ENCODE data around the gene GGT6.

GGT6 gene

GRCh38 chr17:4588898-4589625, 28.7 kb upstream of the GGT6 start:
- no peak overlapping the region for H3K27ac ChIP-seq (ENCODE audit: low read depth, low read length)
- peaks cover 9% of the 10 kb centered on the region for H3K27me3 ChIP-seq (ENCODE audit: control insufficient read depth, insufficient read depth, low read length)
- no peak overlapping the region for H3K9ac ChIP-seq (ENCODE audit: low read length)
- no peaks in the 10 kb centered on the region for H3K4me1 ChIP-seq (ENCODE audit: control insufficient read depth, insufficient read depth, low read length)
- no peak overlapping the region for H3K4me3 ChIP-seq (ENCODE audit: low read length)
- no peaks in the 10 kb centered on the region for H3K36me3 ChIP-seq (ENCODE audit: control insufficient read depth, insufficient read depth, low read length)

GRCh38 chr17:4588391-4588790, 28.0 kb upstream of the GGT6 start:
- H3K4me3 ChIP-seq (ENCODE audit: low read length) = no peak overlapping the region
- no peak overlapping the region for H3K27ac ChIP-seq (ENCODE audit: low read depth, low read length)
- H3K4me1 ChIP-seq (ENCODE audit: control insufficient read depth, insufficient read depth, low read length) = no peaks in the 10 kb centered on the region
- no peak overlapping the region for H3K9ac ChIP-seq (ENCODE audit: low read length)
- H3K27me3 ChIP-seq (ENCODE audit: control insufficient read depth, insufficient read depth, low read length) = peaks cover 9% of the 10 kb centered on the region
- no peaks in the 10 kb centered on the region for H3K36me3 ChIP-seq (ENCODE audit: control insufficient read depth, insufficient read depth, low read length)

GRCh38 chr17:4587803-4588202, 27.4 kb upstream of the GGT6 start:
- Histone ChIP-seq H3K9ac (ENCODE audit: low read length) (no peak overlapping the region), H3K27ac (ENCODE audit: low read depth, low read length) (no peak overlapping the region), H3K27me3 (ENCODE audit: control insufficient read depth, insufficient read depth, low read length) (peaks cover 11% of the 10 kb centered on the region), H3K4me3 (ENCODE audit: low read length) (no peak overlapping the region), H3K36me3 (ENCODE audit: control insufficient read depth, insufficient read depth, low read length) (no peaks in the 10 kb centered on the region), H3K4me1 (ENCODE audit: control insufficient read depth, insufficient read depth, low read length) (no peaks in the 10 kb centered on the region)

GRCh38 chr17:4587195-4587594, 26.8 kb upstream of the GGT6 start:
- Histone ChIP-seq H3K27ac (ENCODE audit: low read depth, low read length) (no peak overlapping the region), H3K9ac (ENCODE audit: low read length) (no peak overlapping the region)

GRCh38 chr17:4586043-4586442, 25.7 kb upstream of the GGT6 start:
- H3K27me3 ChIP-seq (ENCODE audit: control insufficient read depth, insufficient read depth, low read length) = peaks cover 17% of the 10 kb centered on the region
- no peaks in the 10 kb centered on the region for H3K36me3 ChIP-seq (ENCODE audit: control insufficient read depth, insufficient read depth, low read length)
- no peak overlapping the region for H3K4me3 ChIP-seq (ENCODE audit: low read length)
- no peak overlapping the region for H3K27ac ChIP-seq (ENCODE audit: low read depth, low read length)
- H3K4me1 ChIP-seq (ENCODE audit: control insufficient read depth, insufficient read depth, low read length) = no peaks in the 10 kb centered on the region
- no peak overlapping the region for H3K9ac ChIP-seq (ENCODE audit: low read length)

More at GRCh38 chr17:4587195-4587594, 26.8 kb upstream of the GGT6 start:
- H3K4me1 ChIP-seq (ENCODE audit: control insufficient read depth, insufficient read depth, low read length) = no peaks in the 10 kb centered on the region
- H3K27me3 ChIP-seq (ENCODE audit: control insufficient read depth, insufficient read depth, low read length) = peaks cover 12% of the 10 kb centered on the region
- no peak overlapping the region for H3K4me3 ChIP-seq (ENCODE audit: low read length)
- no peaks in the 10 kb centered on the region for H3K36me3 ChIP-seq (ENCODE audit: control insufficient read depth, insufficient read depth, low read length)

- H3K9ac ChIP-seq (ENCODE audit: low read length) = no peak overlapping the region
- no peak overlapping the region for H3K27ac ChIP-seq (ENCODE audit: low read depth, low read length)
- no peaks in the 10 kb centered on the region for H3K36me3 ChIP-seq (ENCODE audit: control insufficient read depth, insufficient read depth, low read length)
- no peak overlapping the region for H3K4me3 ChIP-seq (ENCODE audit: low read length)
- H3K27me3 ChIP-seq (ENCODE audit: control insufficient read depth, insufficient read depth, low read length) = peaks cover 17% of the 10 kb centered on the region
- no peaks in the 10 kb centered on the region for H3K4me1 ChIP-seq (ENCODE audit: control insufficient read depth, insufficient read depth, low read length)
Measured at GRCh38 chr17:4585638-4585994, 25.2 kb upstream of the GGT6 start.

- Histone ChIP-seq H3K4me1 (ENCODE audit: control insufficient read depth, insufficient read depth, low read length) (no peaks in the 10 kb centered on the region), H3K36me3 (ENCODE audit: control insufficient read depth, insufficient read depth, low read length) (no peaks in the 10 kb centered on the region), H3K4me3 (ENCODE audit: low read length) (peak overlapping the region; percentile 55), H3K9ac (ENCODE audit: low read length) (no peak overlapping the region), H3K27ac (ENCODE audit: low read depth, low read length) (no peak overlapping the region), H3K27me3 (ENCODE audit: control insufficient read depth, insufficient read depth, low read length) (peaks cover 17% of the 10 kb centered on the region)
Measured at GRCh38 chr17:4584917-4585637, 24.7 kb upstream of the GGT6 start.

- Histone ChIP-seq H3K27me3 (ENCODE audit: control insufficient read depth, insufficient read depth, low read length) (peaks cover 17% of the 10 kb centered on the region), H3K9ac (ENCODE audit: low read length) (no peak within 1 kb of the TSS), H3K27ac (ENCODE audit: low read depth, low read length) (no peak within 1 kb of the TSS), H3K4me3 (ENCODE audit: low read length) (peak within 1 kb of the TSS; percentile 55), H3K36me3 (ENCODE audit: control insufficient read depth, insufficient read depth, low read length) (no peaks in the 10 kb centered on the region), H3K4me1 (ENCODE audit: control insufficient read depth, insufficient read depth, low read length) (no peaks in the 10 kb centered on the region)
Measured at GRCh38 chr17:4584101-4584916, 23.9 kb upstream of the GGT6 start, which contains the start of gene SMTNL2. SMTNL2 (plus strand) TSS chr17:4584529; CDS start chr17:4584606, 77 bp downstream.

- Histone ChIP-seq H3K27ac (ENCODE audit: low read depth, low read length) (no peak overlapping the region), H3K9ac (ENCODE audit: low read length) (no peak overlapping the region), H3K36me3 (ENCODE audit: control insufficient read depth, insufficient read depth, low read length) (no peaks in the 10 kb centered on the region), H3K4me3 (ENCODE audit: low read length) (peak overlapping the region; percentile 55), H3K4me1 (ENCODE audit: control insufficient read depth, insufficient read depth, low read length) (no peaks in the 10 kb centered on the region), H3K27me3 (ENCODE audit: control insufficient read depth, insufficient read depth, low read length) (peaks cover 15% of the 10 kb centered on the region)
Measured at GRCh38 chr17:4583782-4584100, 23.4 kb upstream of the GGT6 start.

GRCh38 chr17:4583206-4583605, 22.8 kb upstream of the GGT6 start:
- no peaks in the 10 kb centered on the region for H3K4me1 ChIP-seq (ENCODE audit: control insufficient read depth, insufficient read depth, low read length)
- no peak overlapping the region for H3K9ac ChIP-seq (ENCODE audit: low read length)
- H3K36me3 ChIP-seq (ENCODE audit: control insufficient read depth, insufficient read depth, low read length) = no peaks in the 10 kb centered on the region
- H3K4me3 ChIP-seq (ENCODE audit: low read length) = no peak overlapping the region
- no peak overlapping the region for H3K27ac ChIP-seq (ENCODE audit: low read depth, low read length)
- peaks cover 15% of the 10 kb centered on the region for H3K27me3 ChIP-seq (ENCODE audit: control insufficient read depth, insufficient read depth, low read length)

- no peak overlapping the region for H3K9ac ChIP-seq (ENCODE audit: low read length)
- H3K27ac ChIP-seq (ENCODE audit: low read depth, low read length) = no peak overlapping the region
- H3K4me1 ChIP-seq (ENCODE audit: control insufficient read depth, insufficient read depth, low read length) = no peaks in the 10 kb centered on the region
- H3K36me3 ChIP-seq (ENCODE audit: control insufficient read depth, insufficient read depth, low read length) = no peaks in the 10 kb centered on the region
- no peak overlapping the region for H3K4me3 ChIP-seq (ENCODE audit: low read length)
- peaks cover 15% of the 10 kb centered on the region for H3K27me3 ChIP-seq (ENCODE audit: control insufficient read depth, insufficient read depth, low read length)
Measured at GRCh38 chr17:4582691-4583090, 22.3 kb upstream of the GGT6 start.

- no peaks in the 10 kb centered on the region for H3K4me1 ChIP-seq (ENCODE audit: control insufficient read depth, insufficient read depth, low read length)
- no peak overlapping the region for H3K27ac ChIP-seq (ENCODE audit: low read depth, low read length)
- H3K4me3 ChIP-seq (ENCODE audit: low read length) = no peak overlapping the region
- no peaks in the 10 kb centered on the region for H3K36me3 ChIP-seq (ENCODE audit: control insufficient read depth, insufficient read depth, low read length)
- peaks cover 15% of the 10 kb centered on the region for H3K27me3 ChIP-seq (ENCODE audit: control insufficient read depth, insufficient read depth, low read length)
- no peak overlapping the region for H3K9ac ChIP-seq (ENCODE audit: low read length)
Measured at GRCh38 chr17:4582101-4582501, 21.7 kb upstream of the GGT6 start.
